Measurements from ENCODE around the gene PAPPA2.

PAPPA2 gene

DNA sequence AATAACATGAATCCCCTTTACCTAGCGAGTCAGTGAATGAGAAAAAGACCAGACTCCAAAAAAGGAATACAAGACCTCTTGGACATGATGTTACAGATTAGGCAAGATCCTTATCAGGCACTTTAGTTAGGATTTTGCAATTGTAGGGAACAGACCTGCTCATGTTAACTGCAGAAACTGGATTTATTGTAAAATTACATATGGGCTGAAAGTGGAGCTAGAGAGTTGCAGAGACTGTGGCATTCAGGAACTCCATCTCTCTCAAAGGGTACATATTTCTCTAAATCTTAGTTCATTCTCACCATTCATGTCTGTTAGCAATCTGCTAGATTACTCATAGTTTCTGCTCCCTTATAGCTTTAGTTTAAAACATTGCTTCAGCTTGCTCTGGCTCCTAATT is 142.2 kb downstream of the PAPPA2 start:
- TF ChIP-seq CEBPB (IDR thresholded peaks at IDR 0.05) (no peak), TAF1 (IDR thresholded peaks at IDR 0.05; ENCODE audit: low read depth) (no peak), NFIC (IDR thresholded peaks at IDR 0.05) (no peak), TEAD4 (IDR thresholded peaks at IDR 0.05) (no peak), FOXM1 (IDR thresholded peaks at IDR 0.05; ENCODE audit: borderline replicate concordance, low read depth) (no peak), CREB1 (IDR thresholded peaks at IDR 0.05; ENCODE audit: low read depth) (no peak), EGR1 (IDR thresholded peaks at IDR 0.05) (no peak), ZBTB7A (IDR thresholded peaks at IDR 0.05; ENCODE audit: low read depth) (no peak), TCF12 (IDR thresholded peaks at IDR 0.05; ENCODE audit: low read depth) (no peak), YY1 (IDR thresholded peaks at IDR 0.05; ENCODE audit: low read depth) (no peak), EP300 (IDR thresholded peaks at IDR 0.05; ENCODE audit: borderline replicate concordance) (no peak), RAD21 (IDR thresholded peaks at IDR 0.05; ENCODE audit: low read depth) (no peak)
- TF ChIP-seq, protein P1, sequence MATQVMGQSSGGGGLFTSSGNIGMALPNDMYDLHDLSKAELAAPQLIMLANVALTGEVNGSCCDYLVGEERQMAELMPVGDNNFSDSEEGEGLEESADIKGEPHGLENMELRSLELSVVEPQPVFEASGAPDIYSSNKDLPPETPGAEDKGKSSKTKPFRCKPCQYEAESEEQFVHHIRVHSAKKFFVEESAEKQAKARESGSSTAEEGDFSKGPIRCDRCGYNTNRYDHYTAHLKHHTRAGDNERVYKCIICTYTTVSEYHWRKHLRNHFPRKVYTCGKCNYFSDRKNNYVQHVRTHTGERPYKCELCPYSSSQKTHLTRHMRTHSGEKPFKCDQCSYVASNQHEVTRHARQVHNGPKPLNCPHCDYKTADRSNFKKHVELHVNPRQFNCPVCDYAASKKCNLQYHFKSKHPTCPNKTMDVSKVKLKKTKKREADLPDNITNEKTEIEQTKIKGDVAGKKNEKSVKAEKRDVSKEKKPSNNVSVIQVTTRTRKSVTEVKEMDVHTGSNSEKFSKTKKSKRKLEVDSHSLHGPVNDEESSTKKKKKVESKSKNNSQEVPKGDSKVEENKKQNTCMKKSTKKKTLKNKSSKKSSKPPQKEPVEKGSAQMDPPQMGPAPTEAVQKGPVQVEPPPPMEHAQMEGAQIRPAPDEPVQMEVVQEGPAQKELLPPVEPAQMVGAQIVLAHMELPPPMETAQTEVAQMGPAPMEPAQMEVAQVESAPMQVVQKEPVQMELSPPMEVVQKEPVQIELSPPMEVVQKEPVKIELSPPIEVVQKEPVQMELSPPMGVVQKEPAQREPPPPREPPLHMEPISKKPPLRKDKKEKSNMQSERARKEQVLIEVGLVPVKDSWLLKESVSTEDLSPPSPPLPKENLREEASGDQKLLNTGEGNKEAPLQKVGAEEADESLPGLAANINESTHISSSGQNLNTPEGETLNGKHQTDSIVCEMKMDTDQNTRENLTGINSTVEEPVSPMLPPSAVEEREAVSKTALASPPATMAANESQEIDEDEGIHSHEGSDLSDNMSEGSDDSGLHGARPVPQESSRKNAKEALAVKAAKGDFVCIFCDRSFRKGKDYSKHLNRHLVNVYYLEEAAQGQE (IDR thresholded peaks at IDR 0.05; ENCODE audit: low read depth) = no peak
- TF ChIP-seq, protein P2, sequence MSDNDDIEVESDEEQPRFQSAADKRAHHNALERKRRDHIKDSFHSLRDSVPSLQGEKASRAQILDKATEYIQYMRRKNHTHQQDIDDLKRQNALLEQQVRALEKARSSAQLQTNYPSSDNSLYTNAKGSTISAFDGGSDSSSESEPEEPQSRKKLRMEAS (IDR thresholded peaks at IDR 0.05) = no peak
- TF ChIP-seq, protein P3, sequence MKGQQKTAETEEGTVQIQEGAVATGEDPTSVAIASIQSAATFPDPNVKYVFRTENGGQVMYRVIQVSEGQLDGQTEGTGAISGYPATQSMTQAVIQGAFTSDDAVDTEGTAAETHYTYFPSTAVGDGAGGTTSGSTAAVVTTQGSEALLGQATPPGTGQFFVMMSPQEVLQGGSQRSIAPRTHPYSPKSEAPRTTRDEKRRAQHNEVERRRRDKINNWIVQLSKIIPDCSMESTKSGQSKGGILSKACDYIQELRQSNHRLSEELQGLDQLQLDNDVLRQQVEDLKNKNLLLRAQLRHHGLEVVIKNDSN (IDR thresholded peaks at IDR 0.05) = no peak

DNA sequence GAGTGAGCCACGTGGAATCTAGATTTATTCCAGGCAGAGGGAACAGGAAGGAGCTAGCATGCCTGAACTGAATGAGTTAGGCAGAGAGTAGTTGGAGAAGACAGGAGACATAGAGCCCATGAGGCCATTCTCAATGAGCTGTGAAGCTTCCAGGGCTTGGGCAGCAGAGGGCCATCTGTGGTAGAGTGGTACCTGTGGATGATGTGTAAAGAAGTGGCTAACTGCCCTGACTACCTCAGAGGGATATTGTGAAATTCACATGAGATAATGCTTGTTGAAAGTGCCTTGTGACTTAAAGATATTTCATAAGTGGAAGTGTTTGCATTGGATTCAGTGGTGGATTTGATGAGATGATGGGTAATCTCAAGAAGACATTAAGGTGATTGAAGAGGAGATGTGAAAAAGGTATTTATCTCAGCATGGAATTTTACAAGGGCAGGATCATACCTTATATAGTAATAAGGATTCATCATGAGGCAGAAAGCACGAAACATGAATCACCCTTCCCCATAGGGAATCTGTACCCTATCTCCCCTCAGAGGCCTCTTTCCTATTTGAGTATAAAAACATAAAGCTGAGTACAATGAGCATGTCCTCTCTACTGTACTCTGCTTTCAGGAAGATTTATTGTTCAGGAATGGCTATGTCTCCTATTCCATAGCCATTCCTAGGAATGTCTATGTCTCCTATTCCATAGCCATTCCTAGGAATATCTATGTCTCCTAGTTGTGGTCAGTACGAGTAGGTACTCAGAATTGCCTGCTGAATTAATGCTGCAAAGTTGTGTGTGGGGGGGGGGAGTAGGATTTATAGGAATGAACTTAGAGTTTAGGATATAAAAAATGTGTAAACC is 146.8 kb downstream of the PAPPA2 start:
- TF ChIP-seq FOXM1 (IDR thresholded peaks at IDR 0.05; ENCODE audit: borderline replicate concordance, low read depth) (no peak), TCF12 (IDR thresholded peaks at IDR 0.05; ENCODE audit: low read depth) (no peak), EP300 (IDR thresholded peaks at IDR 0.05; ENCODE audit: borderline replicate concordance) (no peak), TEAD4 (IDR thresholded peaks at IDR 0.05) (no peak), CEBPB (IDR thresholded peaks at IDR 0.05) (no peak), RAD21 (IDR thresholded peaks at IDR 0.05; ENCODE audit: low read depth) (no peak), TAF1 (IDR thresholded peaks at IDR 0.05; ENCODE audit: low read depth) (no peak), ZBTB7A (IDR thresholded peaks at IDR 0.05; ENCODE audit: low read depth) (no peak)
- TF ChIP-seq, protein P2 (IDR thresholded peaks at IDR 0.05) = no peak
- TF ChIP-seq, protein P1 (IDR thresholded peaks at IDR 0.05; ENCODE audit: low read depth) = no peak
- TF ChIP-seq, protein P3 (IDR thresholded peaks at IDR 0.05) = no peak

DNA sequence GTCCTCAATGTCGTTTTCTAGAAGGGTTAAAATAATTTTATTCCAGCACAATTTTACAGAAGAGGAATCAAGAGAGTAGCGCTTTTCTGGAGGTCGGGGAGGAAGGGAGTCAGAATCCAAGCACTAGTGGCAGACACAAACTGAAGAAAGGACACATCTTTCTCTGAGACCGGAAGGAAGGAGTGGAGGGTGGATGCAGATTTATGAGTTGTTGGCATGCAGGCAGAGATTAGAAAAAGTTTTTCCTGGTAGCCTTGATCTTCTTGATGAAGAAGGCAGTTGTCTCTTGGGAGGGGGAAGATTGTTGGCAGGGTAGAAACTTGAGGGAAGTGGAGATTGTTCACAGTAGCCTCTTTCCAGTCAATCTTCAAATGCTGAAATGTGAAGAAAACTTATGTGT is 149.8 kb downstream of the PAPPA2 start:
- no peak for TF ChIP-seq TAF1 (IDR thresholded peaks at IDR 0.05; ENCODE audit: low read depth)
- TF ChIP-seq YY1 (IDR thresholded peaks at IDR 0.05; ENCODE audit: low read depth) = no peak
- TF ChIP-seq TCF12 (IDR thresholded peaks at IDR 0.05; ENCODE audit: low read depth) = no peak
- TF ChIP-seq TEAD4 (IDR thresholded peaks at IDR 0.05) = no peak
- TF ChIP-seq EGR1 (IDR thresholded peaks at IDR 0.05) = no peak
- no peak for TF ChIP-seq NFIC (IDR thresholded peaks at IDR 0.05)
- TF ChIP-seq, protein P2 (IDR thresholded peaks at IDR 0.05) = no peak
- no peak for TF ChIP-seq EP300 (IDR thresholded peaks at IDR 0.05; ENCODE audit: borderline replicate concordance)
- no peak for TF ChIP-seq ZBTB7A (IDR thresholded peaks at IDR 0.05; ENCODE audit: low read depth)
- no peak for TF ChIP-seq CREB1 (IDR thresholded peaks at IDR 0.05; ENCODE audit: low read depth)
- TF ChIP-seq FOXM1 (IDR thresholded peaks at IDR 0.05; ENCODE audit: borderline replicate concordance, low read depth) = no peak
- TF ChIP-seq, protein P1 (IDR thresholded peaks at IDR 0.05; ENCODE audit: low read depth) = no peak
- TF ChIP-seq, protein P3 (IDR thresholded peaks at IDR 0.05) = no peak

Data from Ishikawa (cell line).